ENCODE data around the gene GRIK2.

GRCh38 chr6:101909366-101909765, 515.9 kb downstream of the GRIK2 start:
- TF ChIP-seq CTCF (IDR thresholded peaks at IDR 0.05): no peak
- TF ChIP-seq POLR2A (IDR thresholded peaks at IDR 0.05): no peak
- no peak for TF ChIP-seq EP300 (IDR thresholded peaks at IDR 0.05)

Data from ovary (tissue), 3 donors.